AG04449 (cell line): ENCODE results near the gene PTH2.

ENCODE experiments used
- CTCF ChIA-PET: fragments of 350-600 bp; formaldehyde crosslinking; extraction: SDS; loops from one replicate; lab custom pipeline; 2021; ENCODE audit warnings: antibody characterized with exemption; lab: Yijun Ruan, JAX
- POLR2A ChIA-PET: fragments of 400-600, 350-600 bp; formaldehyde crosslinking; extraction: SDS; loops from one replicate; lab custom pipeline; 2020; ENCODE audit warnings: antibody characterized with exemption, inconsistent platforms; lab: Yijun Ruan, JAX
- DNase-seq: peaks from one replicate; pipeline ENCODE4 v3.0.0-alpha.2; 2010; ENCODE audit warnings: low read depth, low spot score
- H3K4me3 ChIP-seq: 2 replicates; pipeline ENCODE4 v1.5.1; 2011; ENCODE audit warnings: low read depth, mild to moderate bottlenecking, control low read depth, low read length
- TF ChIP-seq, protein P1 (sequence below): IDR thresholded peaks from one replicate; pipeline ENCODE4 v1.5.1; 2011; ENCODE audit warnings: mild to moderate bottlenecking, moderate library complexity, low read length, control low read depth, inconsistent platforms; ENCODE audit not compliant: insufficient read depth; ENCODE audit errors: missing control alignments

The PTH2 gene

DNA sequence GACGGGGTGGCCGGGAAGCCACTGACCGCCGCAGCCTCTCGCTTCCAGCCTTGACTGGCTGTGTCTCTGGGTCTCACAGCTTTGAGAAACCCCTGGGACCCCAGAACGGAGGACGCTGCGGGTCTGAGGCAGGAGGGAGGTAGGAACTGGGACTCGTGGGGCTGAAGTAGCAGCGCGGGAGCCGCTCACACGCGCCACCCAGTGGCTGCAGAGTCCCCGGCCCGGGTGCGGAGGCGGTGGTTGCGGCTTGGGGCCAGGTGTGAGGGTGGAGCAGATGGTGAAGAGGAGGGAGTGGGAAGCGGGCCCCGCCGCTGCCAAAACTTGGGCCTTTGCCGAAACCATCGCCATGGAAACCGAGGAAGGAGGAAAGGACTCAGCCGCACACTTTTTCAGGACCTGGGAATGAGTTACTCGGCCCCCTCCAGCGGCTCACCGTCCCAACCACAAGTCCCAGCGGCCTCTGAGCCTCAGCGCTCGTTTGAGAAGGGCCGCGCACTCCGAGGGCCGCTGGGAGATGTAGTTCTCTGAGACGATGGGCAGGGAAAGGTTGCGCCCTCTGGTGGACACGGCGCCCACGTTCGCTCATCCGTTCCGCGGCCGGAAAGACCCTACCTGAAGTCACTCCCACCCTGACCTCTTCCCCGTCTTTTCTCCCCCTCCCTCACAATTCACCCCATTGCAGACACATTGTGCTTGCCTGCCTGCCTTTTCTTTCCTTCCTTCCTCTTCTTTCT, 20.3 kb upstream of the PTH2 start:
- POLR2A ChIA-PET = no interaction called here
- DNase-seq = peak; percentile 50
- CTCF ChIA-PET = interaction anchor here (0.6 to 5.6 kb wide), 12 partner anchors 10 to 217 kb away, joined by 3 to 50 read pairs (median 4); partner anchors contain the start of genes ALDH16A1 and PTH2
- TF ChIP-seq, protein P1, sequence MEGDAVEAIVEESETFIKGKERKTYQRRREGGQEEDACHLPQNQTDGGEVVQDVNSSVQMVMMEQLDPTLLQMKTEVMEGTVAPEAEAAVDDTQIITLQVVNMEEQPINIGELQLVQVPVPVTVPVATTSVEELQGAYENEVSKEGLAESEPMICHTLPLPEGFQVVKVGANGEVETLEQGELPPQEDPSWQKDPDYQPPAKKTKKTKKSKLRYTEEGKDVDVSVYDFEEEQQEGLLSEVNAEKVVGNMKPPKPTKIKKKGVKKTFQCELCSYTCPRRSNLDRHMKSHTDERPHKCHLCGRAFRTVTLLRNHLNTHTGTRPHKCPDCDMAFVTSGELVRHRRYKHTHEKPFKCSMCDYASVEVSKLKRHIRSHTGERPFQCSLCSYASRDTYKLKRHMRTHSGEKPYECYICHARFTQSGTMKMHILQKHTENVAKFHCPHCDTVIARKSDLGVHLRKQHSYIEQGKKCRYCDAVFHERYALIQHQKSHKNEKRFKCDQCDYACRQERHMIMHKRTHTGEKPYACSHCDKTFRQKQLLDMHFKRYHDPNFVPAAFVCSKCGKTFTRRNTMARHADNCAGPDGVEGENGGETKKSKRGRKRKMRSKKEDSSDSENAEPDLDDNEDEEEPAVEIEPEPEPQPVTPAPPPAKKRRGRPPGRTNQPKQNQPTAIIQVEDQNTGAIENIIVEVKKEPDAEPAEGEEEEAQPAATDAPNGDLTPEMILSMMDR = peak; percentile 99
- peak overlapping the region; percentile 69 for H3K4me3 ChIP-seq

- no peak for DNase-seq
- ChIA-PET CTCF (interaction anchor here (0.6 to 2.3 kb wide), 8 partner anchors 9 to 217 kb away, joined by 3 to 21 read pairs (median 3); partner anchors contain the start of genes ALDH16A1 and PTH2), POLR2A (no interaction called here)
- TF ChIP-seq, protein P1 = no peak
- H3K4me3 ChIP-seq = peak overlapping the region; percentile 69
These were observed 19.6 kb upstream of the PTH2 start for GRCh38 chr19:49442771-49443365.

GRCh38 chr19:49442354-49442753, 19.1 kb upstream of the PTH2 start:
- DNase-seq = no peak
- TF ChIP-seq, protein P1 = no peak
- H3K4me3 ChIP-seq = peak overlapping the region; percentile 69
- ChIA-PET CTCF (interaction anchor here (1.0 to 2.3 kb wide), 5 partner anchors 13 to 216 kb away, joined by 3 to 21 read pairs (median 9); no protein-coding TSS in a partner anchor), POLR2A (no interaction called here)

DNA sequence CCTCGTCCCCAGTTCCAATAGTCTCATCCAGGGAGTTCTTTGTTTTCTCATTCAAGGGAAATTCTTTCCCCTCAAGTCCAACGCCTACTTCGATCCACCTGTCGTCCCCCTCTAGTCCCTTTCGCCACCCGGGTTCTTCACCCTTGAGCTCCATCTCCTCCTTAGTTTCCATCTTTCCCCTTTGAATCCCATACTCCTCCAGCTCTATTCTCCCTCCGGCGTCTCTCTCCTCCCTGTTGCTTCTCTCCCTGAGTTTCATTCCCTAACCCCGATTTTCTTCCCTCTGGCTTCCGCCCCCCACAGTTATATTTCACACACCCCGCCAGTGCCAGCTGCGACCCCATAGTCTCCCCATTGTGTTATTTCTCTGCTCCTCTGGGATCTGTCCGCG, 18.7 kb upstream of the PTH2 start:
- no peak for DNase-seq
- ChIA-PET CTCF (interaction anchor here (0.7 to 2.3 kb wide), 5 partner anchors 12 to 216 kb away, joined by 3 to 21 read pairs (median 9); no protein-coding TSS in a partner anchor), POLR2A (no interaction called here)
- no peak overlapping the region for H3K4me3 ChIP-seq
- TF ChIP-seq, protein P1 = no peak

- DNase-seq = no peak
- ChIA-PET POLR2A (no interaction called here), CTCF (interaction anchor here (0.7 to 2.3 kb wide), 5 partner anchors 12 to 215 kb away, joined by 3 to 21 read pairs (median 7); no protein-coding TSS in a partner anchor)
These were observed 18.1 kb upstream of the PTH2 start, which contains the start of gene SLC17A7 for GRCh38 chr19:49441210-49441959. Gene SLC17A7, minus strand, starts transcription at chr19:49441527. Its CDS starts 148 bp downstream, at chr19:49441379.

More at GRCh38 chr19:49441210-49441959, 18.1 kb upstream of the PTH2 start, which contains the start of gene SLC17A7:
- no peak within 1 kb of the TSS; the same call in 1 of the 2 replicates for H3K4me3 ChIP-seq
- TF ChIP-seq, protein P1 = no peak
